Fibroblast of the aortic adventitia (primary cell): ENCODE measurements around the gene GNPTAB. TPM values are rescaled to one million over a fixed set of nuclear protein-coding genes. Genes with fewer than 3 reads are reported as not detected.
"Not testable (repeated sequence)": the region's sequence is repeated elsewhere in the genome, so short reads cannot be mapped to it uniquely, and the experiment has no call there.

Experiments
- DNase-seq: peaks from one replicate; pipeline ENCODE4 v3.0.0-alpha.2; 2010; ENCODE audit warnings: low read depth
- H3K4me3 ChIP-seq: 2 replicates; pipeline ENCODE4 v1.5.1; 2011; ENCODE audit warnings: low read depth, mild to moderate bottlenecking, control low read depth, low read length, moderate library complexity
- total RNA-seq: library from RNA; depleted of rRNA; stranded (reverse); fragments of >200 nt; gene quantifications from 2 replicates; pipeline ENCODE4 v1.2.3, GENCODE V29; 2012; ENCODE audit warnings: low replicate concordance
- TF ChIP-seq, protein P1 (sequence below): IDR thresholded peaks from 2 replicates; pipeline ENCODE4 v1.5.1; 2011; ENCODE audit warnings: mild to moderate bottlenecking, low read length, control low read depth, inconsistent platforms; ENCODE audit not compliant: insufficient read depth

Gene GNPTAB
- total RNA-seq, 1 donor = 31.5 TPM

DNA sequence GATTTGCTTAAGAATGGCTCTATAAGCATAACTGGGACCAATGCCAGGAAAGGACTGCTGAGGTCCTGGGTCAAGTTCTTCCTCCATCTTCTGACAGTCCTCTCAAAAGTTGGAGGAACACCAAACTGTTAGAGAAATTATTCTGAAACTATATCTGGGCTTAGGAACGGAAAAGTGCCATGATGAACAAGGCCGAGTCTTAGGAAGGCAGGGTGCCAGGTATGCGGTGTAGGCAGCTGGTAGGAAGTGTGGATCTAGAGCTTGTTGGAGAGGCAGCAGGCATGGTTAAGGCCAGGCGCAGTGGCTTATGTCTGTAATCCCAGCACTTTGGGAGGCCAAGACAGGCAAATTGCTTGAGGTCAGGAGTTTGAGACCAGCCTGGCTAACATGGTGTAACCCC lies 7.7 kb downstream of the GNPTAB start:
- no peak for DNase-seq
- TF ChIP-seq, protein P1, sequence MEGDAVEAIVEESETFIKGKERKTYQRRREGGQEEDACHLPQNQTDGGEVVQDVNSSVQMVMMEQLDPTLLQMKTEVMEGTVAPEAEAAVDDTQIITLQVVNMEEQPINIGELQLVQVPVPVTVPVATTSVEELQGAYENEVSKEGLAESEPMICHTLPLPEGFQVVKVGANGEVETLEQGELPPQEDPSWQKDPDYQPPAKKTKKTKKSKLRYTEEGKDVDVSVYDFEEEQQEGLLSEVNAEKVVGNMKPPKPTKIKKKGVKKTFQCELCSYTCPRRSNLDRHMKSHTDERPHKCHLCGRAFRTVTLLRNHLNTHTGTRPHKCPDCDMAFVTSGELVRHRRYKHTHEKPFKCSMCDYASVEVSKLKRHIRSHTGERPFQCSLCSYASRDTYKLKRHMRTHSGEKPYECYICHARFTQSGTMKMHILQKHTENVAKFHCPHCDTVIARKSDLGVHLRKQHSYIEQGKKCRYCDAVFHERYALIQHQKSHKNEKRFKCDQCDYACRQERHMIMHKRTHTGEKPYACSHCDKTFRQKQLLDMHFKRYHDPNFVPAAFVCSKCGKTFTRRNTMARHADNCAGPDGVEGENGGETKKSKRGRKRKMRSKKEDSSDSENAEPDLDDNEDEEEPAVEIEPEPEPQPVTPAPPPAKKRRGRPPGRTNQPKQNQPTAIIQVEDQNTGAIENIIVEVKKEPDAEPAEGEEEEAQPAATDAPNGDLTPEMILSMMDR = no peak
- no peak overlapping the region for H3K4me3 ChIP-seq

DNA sequence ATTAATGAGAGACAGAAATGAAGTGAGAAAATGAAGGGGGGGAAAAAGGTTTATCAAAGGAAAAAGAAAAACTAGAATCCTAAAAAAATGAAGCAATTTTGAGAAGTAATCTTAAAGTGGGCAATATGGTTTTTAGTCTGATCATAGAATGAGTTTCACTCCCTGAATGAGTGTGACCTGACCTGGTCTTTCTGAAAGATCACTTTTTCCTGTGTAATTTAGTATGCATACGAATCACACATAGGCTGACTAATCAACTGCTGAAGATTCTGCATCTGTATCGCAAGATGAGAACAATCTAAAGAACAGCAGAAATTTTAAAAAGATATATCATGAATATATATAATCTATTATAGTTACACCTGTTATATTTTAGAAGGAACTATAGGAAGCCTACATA lies 11.3 kb downstream of the GNPTAB start:
- TF ChIP-seq, protein P1 = no peak
- DNase-seq = no peak
- H3K4me3 ChIP-seq = no peak overlapping the region

DNA sequence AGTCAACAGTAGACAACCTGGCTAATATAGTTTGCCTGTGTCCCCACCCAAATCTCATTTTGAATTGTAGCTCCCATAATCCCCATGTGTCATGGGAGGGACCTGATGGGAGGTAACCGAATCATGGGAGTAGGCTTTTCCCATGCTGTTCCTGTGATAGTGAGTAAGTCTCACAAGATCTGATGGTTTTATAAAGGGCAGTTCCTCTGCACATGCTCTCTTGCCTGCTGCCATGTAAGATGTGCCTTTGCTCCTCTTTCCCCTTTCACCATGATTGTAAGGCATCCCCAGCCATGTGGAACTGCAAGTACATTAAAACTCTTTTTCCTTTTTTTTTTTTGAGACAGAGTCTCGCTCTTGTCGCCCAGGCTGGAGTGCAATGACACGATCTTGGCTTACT lies 12.1 kb downstream of the GNPTAB start:
- not testable (repeated sequence) for DNase-seq, H3K4me3 ChIP-seq

DNA sequence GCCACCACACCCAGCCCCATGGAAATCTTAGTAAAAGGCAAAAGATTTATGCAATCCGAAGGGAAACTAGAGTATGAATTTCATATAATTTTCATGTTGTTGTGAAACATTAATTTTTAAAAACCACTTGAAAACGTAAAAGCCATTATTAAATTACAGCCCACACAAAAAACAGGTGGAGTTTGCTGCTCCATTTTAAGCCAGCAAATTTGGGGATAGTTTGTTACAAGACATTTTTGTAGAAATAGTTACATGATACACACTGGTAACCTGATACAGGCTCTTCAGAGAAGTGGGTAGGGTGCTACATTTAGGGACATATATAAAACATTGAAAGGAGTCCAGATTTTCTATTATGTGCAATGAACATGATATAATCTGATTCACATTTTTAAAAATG lies 17.6 kb downstream of the GNPTAB start:
- TF ChIP-seq, protein P1 = no peak
- H3K4me3 ChIP-seq = no peak overlapping the region
- DNase-seq = no peak

DNA sequence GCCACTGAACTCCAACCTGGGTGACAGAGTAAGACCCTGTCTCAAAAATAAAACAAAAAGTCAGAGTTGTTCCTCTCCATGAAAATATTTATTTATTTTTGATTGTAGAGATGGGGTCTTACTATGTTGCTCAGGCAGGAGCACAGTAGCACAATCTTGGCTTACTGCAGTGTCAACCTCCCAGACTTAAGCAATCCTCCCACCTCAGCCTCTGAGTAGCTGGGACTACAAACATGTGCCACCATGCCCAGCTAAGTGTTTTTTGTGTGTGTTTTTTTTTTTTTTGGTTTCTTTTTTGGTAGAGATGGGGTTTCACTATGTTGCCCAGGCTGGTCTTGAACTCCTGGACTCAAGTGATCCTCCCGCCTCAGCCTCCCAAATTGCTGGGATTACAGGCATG lies 18.0 kb downstream of the GNPTAB start:
- not testable (repeated sequence) for H3K4me3 ChIP-seq, DNase-seq

DNA sequence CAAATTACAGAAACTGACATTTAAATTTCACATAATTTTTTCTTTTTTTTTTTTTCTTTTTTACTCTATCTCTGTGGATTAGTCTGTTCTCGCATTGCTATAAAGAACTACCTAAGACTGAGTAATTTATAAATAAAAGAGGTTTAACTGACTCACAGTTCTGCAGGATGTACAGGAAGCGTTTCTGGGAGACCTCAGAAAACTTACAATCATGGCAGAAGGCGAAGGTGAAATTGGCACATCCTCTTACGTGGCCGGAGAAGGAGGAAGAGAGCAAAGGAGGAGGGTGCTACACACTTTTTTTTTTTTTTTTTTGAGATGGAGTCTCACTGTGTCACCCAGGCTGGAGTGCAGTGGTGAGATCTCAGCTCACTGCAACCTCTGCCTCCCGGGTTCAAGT lies 19.4 kb downstream of the GNPTAB start:
- not testable (repeated sequence) for DNase-seq, H3K4me3 ChIP-seq

DNA sequence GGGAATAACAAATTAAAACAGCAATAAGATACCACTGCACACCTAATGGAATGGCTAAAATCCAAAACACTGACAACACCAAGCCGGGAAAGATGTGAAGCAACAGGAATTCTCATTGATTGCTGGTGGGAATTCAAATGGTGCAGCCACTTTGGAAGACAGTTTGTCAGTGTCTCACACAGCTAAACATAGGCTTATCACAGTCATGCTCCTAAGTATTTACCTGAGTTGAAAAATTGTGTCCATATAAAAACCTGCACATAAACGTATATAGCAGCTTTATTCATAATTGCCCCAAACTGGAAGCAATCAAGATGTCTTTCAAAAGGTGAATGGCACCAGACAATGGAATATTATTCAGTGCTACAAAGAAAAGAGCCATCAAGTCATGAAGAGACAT lies 21.6 kb downstream of the GNPTAB start:
- H3K4me3 ChIP-seq = no peak overlapping the region
- TF ChIP-seq, protein P1 = no peak
- DNase-seq = no peak

DNA sequence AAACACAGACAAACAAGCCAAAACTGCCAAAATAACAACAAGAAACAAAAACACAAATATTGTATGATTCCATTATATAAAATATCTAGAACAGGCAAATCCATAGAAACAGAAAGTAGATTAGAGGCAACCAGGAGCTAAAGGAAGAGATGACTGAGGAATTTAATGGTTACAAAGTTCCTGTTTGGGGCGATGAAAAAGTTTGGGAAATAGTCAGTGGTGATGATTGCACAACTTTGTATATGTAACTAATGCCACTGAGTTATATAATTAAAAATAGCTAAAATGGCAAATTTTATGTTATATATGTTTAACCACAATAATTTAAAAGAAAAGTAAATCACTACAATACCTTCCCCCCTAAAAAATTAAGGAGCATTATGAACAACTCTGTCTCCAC lies 24.5 kb downstream of the GNPTAB start:
- TF ChIP-seq, protein P1 = no peak
- no peak overlapping the region for H3K4me3 ChIP-seq
- no peak for DNase-seq

DNA sequence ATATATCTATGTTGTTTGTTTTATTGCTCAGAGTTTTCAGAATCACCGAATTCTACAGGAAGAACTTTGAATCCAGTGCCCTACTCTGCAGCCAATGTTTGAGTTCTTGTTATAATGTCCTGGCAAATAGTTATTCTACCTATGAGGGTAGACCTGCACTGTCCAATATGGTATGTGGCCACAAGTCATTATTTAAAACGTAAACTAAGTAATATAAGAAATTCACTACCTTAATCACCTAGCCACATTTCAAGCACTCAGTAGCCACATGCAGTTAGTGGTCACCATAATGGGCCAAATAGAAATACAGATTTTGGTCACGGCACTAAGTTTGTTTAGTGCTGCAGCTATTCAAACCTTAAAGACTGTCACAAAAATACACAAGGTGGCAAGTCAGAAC lies 26.4 kb downstream of the GNPTAB start:
- DNase-seq = no peak
- TF ChIP-seq, protein P1 = no peak
- H3K4me3 ChIP-seq = no peak overlapping the region
